ENCODE data around the gene BORCS5. TPM values are rescaled to one million over a fixed set of nuclear protein-coding genes. Genes with fewer than 3 reads are reported as not detected.

BORCS5 gene
- total and polyA plus RNA-seq, 2 of the 4 experiments (the other 2 are of a cell fraction) = 14.4 to 18.3 TPM

- intact Hi-C loops (cut with micrococcal nuclease) (no loop called here), in situ Hi-C loops (cut with MboI; ENCODE audit: low sequenced_read_pairs) (no loop called here), dilution Hi-C loops (cut with HindIII; ENCODE audit: low sequenced_read_pairs, unreplicated experiment) (no loop called here)
- Histone ChIP-seq H3K27ac (ENCODE audit: insufficient read depth, low read length) (no peak overlapping the region), H3K9me1 (ENCODE audit: insufficient read depth, low read length) (no peaks in the 10 kb centered on the region), H2AK5ac (ENCODE audit: low read depth, low read length) (no peak overlapping the region), H3K56ac (ENCODE audit: extremely low read depth, insufficient read depth, low read length) (no peak overlapping the region), H2BK120ac (ENCODE audit: low read depth, low read length) (peak overlapping the region; percentile 15; the same call in 1 of the 2 replicates), H3K4ac (ENCODE audit: low read depth, low read length) (no peak overlapping the region), H3K23ac (ENCODE audit: low read depth, low read length) (peak overlapping the region; percentile 73; the same call in 1 of the 2 replicates), H2AK9ac (replicated peaks; ENCODE audit: low read depth, low read length, poor library complexity) (no peak overlapping the region), H2AFZ (replicated peaks; ENCODE audit: low read length, poor library complexity) (no peak overlapping the region), H3K4me1 (ENCODE audit: control insufficient read depth, insufficient read depth, low read length) (peaks cover 2% of the 10 kb centered on the region; the same call in 1 of the 2 replicates), H4K20me1 (ENCODE audit: insufficient read depth, low read length) (no peaks in the 10 kb centered on the region), H3K9me3 (ENCODE audit: control insufficient read depth, insufficient read depth, low read length) (no peaks in the 10 kb centered on the region), H3K36me3 (ENCODE audit: control insufficient read depth, insufficient read depth, low read length) (no peaks in the 10 kb centered on the region), H3K4me3 (ENCODE audit: insufficient read depth, low read depth, low read length) (no peak overlapping the region), H2BK15ac (ENCODE audit: low read depth, low read length) (no peak overlapping the region; the same call in 2 of the 3 replicates), H3K27me3 (ENCODE audit: control insufficient read depth, insufficient read depth, low read length) (no peaks in the 10 kb centered on the region), H3K14ac (replicated peaks; ENCODE audit: low read depth, low read length) (no peak overlapping the region; the same call in 1 of the 2 replicates), H2BK5ac (ENCODE audit: low read depth, low read length, poor library complexity, severe bottlenecking) (no peak overlapping the region), H2BK20ac (ENCODE audit: low read depth, low read length) (no peak overlapping the region), H3K79me1 (ENCODE audit: low read depth in 1 of 2, low read length in 2 of 2) (no peaks in the 10 kb centered on the region), H3K4me2 (ENCODE audit: low read depth, low read length) (peak overlapping the region; percentile 55; the same call in 1 of the 2 replicates), H4K91ac (ENCODE audit: insufficient read depth, low read depth, low read length) (no peak overlapping the region), H3K9ac (ENCODE audit: low read depth, low read length) (no peak overlapping the region), H4K5ac (ENCODE audit: low read depth, low read length) (no peak overlapping the region), H3K18ac (ENCODE audit: low read depth, low read length) (no peak overlapping the region), H4K8ac (ENCODE audit: low read depth in 2 of 2, low read length in 2 of 2) (no peak overlapping the region)
- ATAC-seq (ENCODE audit: low read depth) = peak; percentile 46
- CTCF ChIA-PET = interaction anchor here (0.7 to 1.3 kb wide), 3 partner anchors 11 to 350 kb away, joined by 3 to 5 read pairs (median 3); no protein-coding TSS in a partner anchor
- no CpG with 5 or more reads among the region's 3 CpGs for WGBS, 2 experiments (ENCODE audit: extremely low coverage in 2 of 2, insufficient read length in 1 of 2)
- BruUV-seq (replicated peaks) = no TSS peak
- peak; percentile 59 for DNase-seq
- TF ChIP-seq CHD1 (IDR thresholded peaks at IDR 0.05; ENCODE audit: low read depth, low read length) = no peak
- no peak for TF ChIP-seq RFX5 (IDR thresholded peaks at IDR 0.05; ENCODE audit: low read depth, low read length)
- no peak for TF ChIP-seq USF2 (IDR thresholded peaks at IDR 0.05; ENCODE audit: low read depth, low read length)
- no peak for TF ChIP-seq CEBPB (IDR thresholded peaks at IDR 0.05; ENCODE audit: low read depth, low read length)
- no peak for TF ChIP-seq FOS (IDR thresholded peaks at IDR 0.05; ENCODE audit: low read depth, low read length)
- TF ChIP-seq RAD21 (IDR thresholded peaks at IDR 0.05; ENCODE audit: low read length) = no peak
- no peak; the same call in 1 of the 2 replicates for TF ChIP-seq BHLHE40 (IDR thresholded peaks at IDR 0.05; ENCODE audit: low read depth, low read length)
- no peak for TF ChIP-seq CTCF (conservative IDR thresholded peaks at IDR 0.05; ENCODE audit: low read depth, low read length)
- TF ChIP-seq RCOR1 (IDR thresholded peaks at IDR 0.05; ENCODE audit: insufficient replicate concordance, low read length) = no peak
- no peak for TF ChIP-seq MAFK (IDR thresholded peaks at IDR 0.05; ENCODE audit: low read depth, low read length)
- TF ChIP-seq SMC3 (IDR thresholded peaks at IDR 0.05; ENCODE audit: low read depth, low read length) = no peak
- no peak for TF ChIP-seq MXI1 (IDR thresholded peaks at IDR 0.05; ENCODE audit: borderline replicate concordance, low read depth, low read length)
- TF ChIP-seq ELK1 (IDR thresholded peaks at IDR 0.05; ENCODE audit: borderline replicate concordance, low read depth, low read length) = no peak
- TF ChIP-seq NFE2L2 (IDR thresholded peaks at IDR 0.05; ENCODE audit: low read depth, low read length) = no peak
- no peak for TF ChIP-seq MAZ (IDR thresholded peaks at IDR 0.05; ENCODE audit: borderline replicate concordance, low read depth, low read length)
- no peak for TF ChIP-seq POLR2A (IDR thresholded peaks at IDR 0.05; ENCODE audit: low read depth, low read length)
- POLR2A ChIA-PET (ENCODE audit: unreplicated experiment) = interaction anchor here (0.6 kb wide), 1 partner anchor 809 kb away, joined by 3 read pairs; the partner anchor contains the start of gene EMP1
Measured at GRCh38 chr12:12387501-12387900, 30.6 kb downstream of the BORCS5 start.

Measured in IMR-90 (cell line).